ENCODE data around the gene RAD18. TPM values are rescaled to one million over a fixed set of nuclear protein-coding genes. Genes with fewer than 3 reads are reported as not detected.

The RAD18 gene
- 10 to 100 TPM in 2 of 6 donors, 1 to 10 TPM in 4; 2.6 to 16.2 (median 7.7) TPM for total RNA-seq

GRCh38 chr3:8963137-8963853 lies at the start of gene RAD18:
Gene RAD18, minus strand, starts transcription at chr3:8963472. Its CDS starts 87 bp downstream, at chr3:8963385.
- peak; percentile 97 to 98 for ATAC-seq (ENCODE audit: low FRiP score in 2 of 2)

GRCh38 chr3:9012521-9012920 lies 49.2 kb upstream of the RAD18 start:
- ATAC-seq (ENCODE audit: low FRiP score in 2 of 2) (no peak), DNase-seq (no peak)
- Histone ChIP-seq H3K4me1 (no peaks in the 10 kb centered on the region), H3K27ac (no peak overlapping the region), H3K4me3 (no peak overlapping the region), H3K27me3 (no peaks in the 10 kb centered on the region), H3K9me3 (no peaks in the 10 kb centered on the region), H3K36me3 (peaks cover 0 to 4% (median 0%) of the 10 kb centered on the region in 4 donors)
- no peak for TF ChIP-seq POLR2AphosphoS5 (IDR thresholded peaks at IDR 0.05)
- no peak for TF ChIP-seq CTCF (IDR thresholded peaks at IDR 0.05)
- no peak for TF ChIP-seq POLR2A (IDR thresholded peaks at IDR 0.05)
- TF ChIP-seq EP300 (IDR thresholded peaks at IDR 0.05), result no peak
- 95% methylated on average over 2 of the region's 2 CpGs for WGBS, 2 donors

More at GRCh38 chr3:8963137-8963853, at the start of gene RAD18:
- Histone ChIP-seq H3K4me3 (peak within 1 kb of the TSS; percentile 70 to 88 (median 86)), H3K27me3 (no peaks in the 10 kb centered on the region), H3K4me1 (peaks cover 8 to 14% (median 10%) of the 10 kb centered on the region in 4 donors), H3K27ac (peak within 1 kb of the TSS; percentile 76 to 86 (median 81)), H3K36me3 (no peaks in the 10 kb centered on the region), H3K9me3 (no peaks in the 10 kb centered on the region)
- TF ChIP-seq EP300 (IDR thresholded peaks at IDR 0.05) (no peak), POLR2A (IDR thresholded peaks at IDR 0.05) (peak in 2 of 4 donors; percentile 46 to 53), POLR2AphosphoS5 (IDR thresholded peaks at IDR 0.05) (peak; percentile 60 to 84)
- DNase-seq, result peak; percentile 87 to 97
- 1% methylated on average over 24 to 44 of the region's 45 CpGs for WGBS, 2 donors

GRCh38 chr3:9009976-9010545 lies 46.8 kb upstream of the RAD18 start:
- Histone ChIP-seq H3K27me3 (no peaks in the 10 kb centered on the region), H3K4me1 (no peaks in the 10 kb centered on the region), H3K4me3 (no peak overlapping the region), H3K36me3 (peaks cover 0 to 4% (median 0%) of the 10 kb centered on the region in 4 donors), H3K27ac (no peak overlapping the region), H3K9me3 (no peaks in the 10 kb centered on the region)
- WGBS, 2 donors, result 92 to 97% methylated on average over 9 to 11 of the region's 11 CpGs
- TF ChIP-seq POLR2A (IDR thresholded peaks at IDR 0.05) (no peak), EP300 (IDR thresholded peaks at IDR 0.05) (no peak), POLR2AphosphoS5 (IDR thresholded peaks at IDR 0.05) (no peak), CTCF (IDR thresholded peaks at IDR 0.05) (no peak)
- ATAC-seq (ENCODE audit: low FRiP score in 2 of 2) (no peak), DNase-seq (no peak)

GRCh38 chr3:9008550-9009255 lies 45.4 kb upstream of the RAD18 start:
- Histone ChIP-seq H3K9me3 (no peaks in the 10 kb centered on the region), H3K36me3 (peaks cover 0 to 4% (median 0%) of the 10 kb centered on the region in 4 donors), H3K4me1 (no peaks in the 10 kb centered on the region), H3K27ac (no peak overlapping the region), H3K27me3 (no peaks in the 10 kb centered on the region), H3K4me3 (no peak overlapping the region)
- TF ChIP-seq CTCF (IDR thresholded peaks at IDR 0.05) (no peak), EP300 (IDR thresholded peaks at IDR 0.05) (no peak), POLR2AphosphoS5 (IDR thresholded peaks at IDR 0.05) (no peak), POLR2A (IDR thresholded peaks at IDR 0.05) (no peak)
- DNase-seq (no peak), ATAC-seq (ENCODE audit: low FRiP score in 2 of 2) (no peak)
- WGBS, 2 donors, result 66 to 69% methylated on average over 6 of the region's 6 CpGs

- no peak overlapping the region for H3K4me3 ChIP-seq
- H3K27me3 ChIP-seq, result no peaks in the 10 kb centered on the region
- H3K27ac ChIP-seq, result no peak overlapping the region
- DNase-seq (no peak), ATAC-seq (ENCODE audit: low FRiP score in 2 of 2) (no peak)
- no peaks in the 10 kb centered on the region for H3K9me3 ChIP-seq
- 72 to 82% methylated on average over 2 of the region's 2 CpGs for WGBS, 2 donors
- TF ChIP-seq POLR2A (IDR thresholded peaks at IDR 0.05) (no peak), EP300 (IDR thresholded peaks at IDR 0.05) (no peak), CTCF (IDR thresholded peaks at IDR 0.05) (no peak), POLR2AphosphoS5 (IDR thresholded peaks at IDR 0.05) (no peak)
- no peaks in the 10 kb centered on the region for H3K4me1 ChIP-seq
- H3K36me3 ChIP-seq, result peaks cover 0 to 4% (median 0%) of the 10 kb centered on the region in 4 donors
These were observed 44.7 kb upstream of the RAD18 start for GRCh38 chr3:9007928-9008327.
